K562 (cell line): Measurements from ENCODE around the gene HSPB1. TPM values are rescaled to one million over a fixed set of nuclear protein-coding genes. Genes with fewer than 3 reads are reported as not detected.

Experiments used
- ATAC-seq: fragments of 200-7000 bp; cut with Tn5 transposase; 3 replicates; pipeline ENCODE4 v1.9.1; 2020; ENCODE audit warnings: moderate library complexity
- BruUV-seq: library from RNA; stranded (reverse); fragments of 400-500 nt; replicated peaks from 2 replicates; lab custom pipeline; 2021; lab: Mats Ljungman, UMichigan
- CTCF ChIA-PET: fragments of 300-600 bp; formaldehyde crosslinking; extraction: SDS; loops from one replicate; lab custom pipeline; 2021; ENCODE audit warnings: low intra/inter-chr PET ratio; lab: Yijun Ruan, JAX
- POLR2A ChIA-PET: fragments of 300-600, 350-650 bp; sonication (Branson Sonifier 250); formaldehyde crosslinking; extraction: SDS; loops from one replicate; lab custom pipeline; 2021; ENCODE audit warnings: antibody characterized with exemption, inconsistent platforms; lab: Yijun Ruan, JAX
- DNase-seq, 4 experiments: peaks; one replicate each; pipeline versions ENCODE4 v3.0.0 to v3.0.0-alpha.2; 2011 to 2018; ENCODE audit warnings: low spot score in 3 of 4, mixed read lengths in 3 of 4; ENCODE audit errors: extremely low read depth in 1 of 4
- FAIRE-seq: peaks from 2 replicates; lab custom pipeline; 2011; peaks lifted over from hg19 to GRCh38; lab: Jason Lieb, UNC
- H2AFZ ChIP-seq: 2 replicates; pipeline ENCODE4 v1.6.0; 2011; ENCODE audit warnings: low read depth, low read length, control low read depth, inconsistent platforms
- H3K27ac ChIP-seq: fragments of 200-600 bp; 3 replicates; pipeline ENCODE4 v1.8.0; 2011; ENCODE audit warnings: low read depth, mild to moderate bottlenecking, control low read depth, inconsistent platforms, low read length, moderate library complexity, mixed read lengths; ENCODE audit errors: extremely low read depth
- H3K27me3 ChIP-seq, 2 experiments: fragments of 300-600 bp in 1 of 2; 2 replicates in 1 of 2; 3 replicates in 1 of 2; pipeline versions ENCODE4 v1.6.0 to v1.8.0; 2011; ENCODE audit warnings: inconsistent platforms in 2 of 2, low read length in 2 of 2, mild to moderate bottlenecking in 1 of 2, mixed read lengths in 1 of 2, moderate library complexity in 1 of 2; ENCODE audit not compliant: control insufficient read depth in 2 of 2, insufficient read depth in 2 of 2
- H3K36me3 ChIP-seq: fragments of 300-600 bp; 3 replicates; pipeline ENCODE4 v1.8.0; 2011; ENCODE audit warnings: mild to moderate bottlenecking, low read length, inconsistent platforms; ENCODE audit not compliant: control insufficient read depth, insufficient read depth
- H3K4me1 ChIP-seq, 2 experiments: fragments of 200-600 bp in 1 of 2; replicated peaks in 1 of 2; 2 replicates in 1 of 2; 3 replicates in 1 of 2; pipeline versions ENCODE4 v1.5.1 to v1.8.0; 2011; ENCODE audit warnings: inconsistent platforms in 2 of 2, low read length in 2 of 2, mild to moderate bottlenecking in 1 of 2, mixed read lengths in 1 of 2, moderate library complexity in 1 of 2; ENCODE audit not compliant: control insufficient read depth in 2 of 2, insufficient read depth in 2 of 2
- H3K4me2 ChIP-seq: 2 replicates; pipeline ENCODE4 v1.6.1; 2011; ENCODE audit warnings: low read length, control low read depth, inconsistent platforms, mixed read lengths; ENCODE audit not compliant: insufficient read depth
- H3K4me3 ChIP-seq: fragments of 200-600 bp; sonication (generic), shearing (Covaris generic); 2 replicates; pipeline ENCODE4 v1.5.1; 2016; ENCODE audit warnings: control low read depth, inconsistent platforms
- H3K79me2 ChIP-seq: fragments of 200-600 bp; 3 replicates; pipeline ENCODE4 v1.8.0; 2011; ENCODE audit warnings: low read length, inconsistent platforms; ENCODE audit not compliant: control insufficient read depth, insufficient read depth
- H3K9ac ChIP-seq, 2 experiments: 2 replicates each; pipeline versions ENCODE4 v1.6.0 to v1.6.1; 2011; ENCODE audit warnings: low read depth in 2 of 2, low read length in 2 of 2, control low read depth in 1 of 2, inconsistent platforms in 1 of 2, mild to moderate bottlenecking in 1 of 2, mixed read lengths in 1 of 2; ENCODE audit not compliant: insufficient read depth in 1 of 2
- H3K9me1 ChIP-seq: one replicate; pipeline ENCODE4 v1.6.0; 2011; ENCODE audit warnings: inconsistent platforms, mild to moderate bottlenecking, low read length, moderate library complexity; ENCODE audit not compliant: control insufficient read depth, insufficient read depth
- H3K9me3 ChIP-seq: replicated peaks from 2 replicates; pipeline ENCODE4 v1.5.1; 2011; ENCODE audit warnings: low read depth, low read length, inconsistent platforms; ENCODE audit not compliant: control insufficient read depth, insufficient read depth
- H4K20me1 ChIP-seq: replicated peaks from 2 replicates; pipeline ENCODE4 v1.6.1; 2011; ENCODE audit warnings: low read length, inconsistent platforms, mixed read lengths; ENCODE audit not compliant: control insufficient read depth, insufficient read depth
- CBX5 ChIP-seq: IDR thresholded peaks from 2 replicates; pipeline ENCODE4 v1.6.1; 2014; ENCODE audit warnings: low read depth, borderline replicate concordance
- KAT2B ChIP-seq: IDR thresholded peaks from one replicate; pipeline ENCODE4 v1.6.1; 2012; ENCODE audit warnings: low read depth, mild to moderate bottlenecking, control low read depth, inconsistent platforms, low read length, moderate library complexity
- NR3C1 ChIP-seq: sonication (generic); formaldehyde crosslinking; IDR thresholded peaks from 2 replicates; pipeline ENCODE4 v1.8.1; 2022; ENCODE audit warnings: missing genetic modification reagents
- TCF7L2 ChIP-seq: fragments of 150-350 bp; IDR thresholded peaks from 2 replicates; pipeline ENCODE4 v1.6.1; 2016; ENCODE audit warnings: low read depth, mild to moderate bottlenecking, low read length, moderate library complexity
- U2AF2 ChIP-seq: fragments of 200-400 bp; formaldehyde crosslinking; optimal IDR thresholded peaks from 2 replicates; pipeline ENCODE3; 2017; ENCODE audit warnings: low read depth, mild to moderate bottlenecking, low read length
- ZNF174 ChIP-seq: fragments of 250-450 bp; sonication (Bioruptor Pico); IDR thresholded peaks from 2 replicates; pipeline ENCODE4 v1.4.0; 2020; ENCODE audit warnings: mild to moderate bottlenecking
- ZNF311 ChIP-seq: fragments of 250-450 bp; sonication (Bioruptor Pico); IDR thresholded peaks from 2 replicates; pipeline ENCODE4 v1.4.0; 2020; ENCODE audit warnings: mild to moderate bottlenecking, moderate library complexity
- ZNF77 ChIP-seq: fragments of 250-450 bp; sonication (Bioruptor Pico); IDR thresholded peaks from 2 replicates; pipeline ENCODE4 v1.5.0; 2020
- WGBS: fragments of 100-300 bp; shearing (Covaris generic); methylation state at CpG from one replicate; pipeline ENCODE4 v1.1.6; 2016; ENCODE audit warnings: low coverage, mixed read lengths; ENCODE audit not compliant: insufficient coverage; ENCODE audit errors: missing lambda C conversion rate; 5-methylcytosine and 5-hydroxymethylcytosine counted together
- in situ Hi-C: fragments of 300-500 bp; cut with MboI; formaldehyde crosslinking; loops from 4 replicates; pipeline ENCODE4 v1.15.0; 2018; ENCODE audit warnings: inconsistent platforms, mixed read lengths
- intact Hi-C: fragments of 100-400 bp; cut with micrococcal nuclease; formaldehyde crosslinking; loops from 2 replicates; pipeline ENCODE4 v1.14.2; 2022
- polyA plus RNA-seq, 8 experiments: library from polyadenylated mRNA; depleted of rRNA in 4 of 8; stranded (reverse) in 5 of 8; unstranded in 3 of 8; fragments of >200 nt; fragmentation: Nextera tagmentation in 2 of 8; fragmentation: Illumina TruSeq in 1 of 8; extraction: Ambion mirVana in 2 of 8; extraction: Trizol in 1 of 8; gene quantifications; 2 replicates each; pipeline versions ENCODE4 v1.2.1 to v1.2.3, GENCODE V29; 2011 to 2014; ENCODE audit warnings: inconsistent platforms in 1 of 8, missing spikeins in 1 of 8
- total RNA-seq, 7 experiments: library from RNA; depleted of rRNA in 6 of 7; stranded (reverse); fragments of >200 nt in 6 of 7; fragmentation: Illumina TruSeq in 2 of 7; extraction: Trizol in 2 of 7; gene quantifications; 2 replicates each; pipeline versions ENCODE4 v1.2.1 to v1.2.3, GENCODE V29; 2011 to 2021; ENCODE audit warnings: low replicate concordance in 1 of 7
- TF ChIP-seq, protein P1 (sequence below): fragments of 250-450 bp; sonication (Bioruptor Pico); IDR thresholded peaks from 2 replicates; pipeline ENCODE4 v1.8.0; 2022; ENCODE audit warnings: moderate library complexity, mild to moderate bottlenecking, inconsistent platforms
- TF ChIP-seq, protein P2 (sequence below): sonication (generic); formaldehyde crosslinking; IDR thresholded peaks from 2 replicates; pipeline ENCODE4 v1.8.1; 2023; ENCODE audit warnings: missing genetic modification reagents, mild to moderate bottlenecking, borderline replicate concordance
- TF ChIP-seq, protein P3 (sequence below): fragments of 250-450 bp; sonication (Bioruptor Pico); IDR thresholded peaks from 2 replicates; pipeline ENCODE4 v1.5.0; 2022; ENCODE audit warnings: mild to moderate bottlenecking
- TF ChIP-seq, protein P4 (sequence below): fragments of 450-650 bp; IDR thresholded peaks from one replicate; pipeline ENCODE4 v1.6.1; 2018; ENCODE audit warnings: mild to moderate bottlenecking, moderate library complexity; ENCODE audit not compliant: partially characterized antibody

The HSPB1 gene
- total and polyA plus RNA-seq, 9 of the 15 experiments (the other 6 are each of a cell fraction or from before 2014, with no cell fraction given): 27.1 to 522 (median 138) TPM

DNA sequence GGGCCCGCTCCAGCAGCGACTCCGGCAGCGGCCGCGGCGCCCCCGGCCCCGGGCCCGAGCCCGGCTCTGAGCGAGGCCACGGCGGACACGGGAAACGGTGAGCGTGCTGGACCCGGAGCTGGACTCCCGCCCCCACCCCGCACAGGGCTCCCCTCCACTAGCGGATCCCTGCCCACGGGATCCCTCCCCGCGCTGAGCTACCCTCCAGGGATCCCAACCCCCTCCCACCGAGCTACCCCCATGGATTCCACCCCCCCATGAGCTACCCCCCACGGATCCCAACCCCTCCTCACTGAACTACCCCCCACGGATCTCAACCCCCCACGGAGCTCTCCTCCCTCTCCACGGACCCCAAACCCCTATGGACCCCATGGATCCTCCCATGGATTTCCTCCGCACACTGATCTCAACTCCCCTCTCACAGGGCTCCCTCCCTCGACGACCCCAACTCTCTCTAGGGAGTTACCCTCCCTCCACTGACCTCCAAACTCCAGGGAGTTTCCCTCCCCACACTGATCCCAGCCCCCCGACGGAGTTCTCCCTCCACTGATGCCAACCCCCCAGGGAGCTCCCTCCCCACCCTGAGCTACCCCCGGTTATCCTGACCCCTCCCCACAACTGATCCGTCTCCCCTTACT, 20.6 kb upstream of the HSPB1 start:
- Histone ChIP-seq H3K4me2 (no peak overlapping the region), H3K9me3 (no peaks in the 10 kb centered on the region), H3K27ac (no peak overlapping the region), H3K79me2 (no peaks in the 10 kb centered on the region), H3K27me3 (peaks cover 36 to 60% of the 10 kb centered on the region in 2 experiments; a peak in 4 of 5 replicates), H3K9me1 (no peaks in the 10 kb centered on the region), H3K9ac (peak overlapping the region in 1 of 2 experiments; percentile 87; a peak in 1 of 4 replicates), H3K36me3 (no peaks in the 10 kb centered on the region), H2AFZ (no peak overlapping the region), H3K4me3 (peak overlapping the region; percentile 41; the same call in 1 of the 2 replicates), H4K20me1 (no peaks in the 10 kb centered on the region), H3K4me1 (peaks cover 0 to 40% of the 10 kb centered on the region in 2 experiments; a peak in 3 of 5 replicates)
- TF ChIP-seq TCF7L2 (no peak), ZNF174 (CRISPR knock-in tag) (no peak), ZNF311 (CRISPR knock-in tag) (no peak), CBX5 (no peak), U2AF2 (no peak), ZNF77 (no peak), NR3C1 (CRISPR knock-in tag) (no peak), KAT2B (no peak)
- TF ChIP-seq, protein P1, sequence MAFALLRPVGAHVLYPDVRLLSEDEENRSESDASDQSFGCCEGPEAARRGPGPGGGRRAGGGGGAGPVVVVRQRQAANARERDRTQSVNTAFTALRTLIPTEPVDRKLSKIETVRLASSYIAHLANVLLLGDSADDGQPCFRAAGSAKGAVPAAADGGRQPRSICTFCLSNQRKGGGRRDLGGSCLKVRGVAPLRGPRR (CRISPR knock-in tag): no peak
- TF ChIP-seq, protein P2, sequence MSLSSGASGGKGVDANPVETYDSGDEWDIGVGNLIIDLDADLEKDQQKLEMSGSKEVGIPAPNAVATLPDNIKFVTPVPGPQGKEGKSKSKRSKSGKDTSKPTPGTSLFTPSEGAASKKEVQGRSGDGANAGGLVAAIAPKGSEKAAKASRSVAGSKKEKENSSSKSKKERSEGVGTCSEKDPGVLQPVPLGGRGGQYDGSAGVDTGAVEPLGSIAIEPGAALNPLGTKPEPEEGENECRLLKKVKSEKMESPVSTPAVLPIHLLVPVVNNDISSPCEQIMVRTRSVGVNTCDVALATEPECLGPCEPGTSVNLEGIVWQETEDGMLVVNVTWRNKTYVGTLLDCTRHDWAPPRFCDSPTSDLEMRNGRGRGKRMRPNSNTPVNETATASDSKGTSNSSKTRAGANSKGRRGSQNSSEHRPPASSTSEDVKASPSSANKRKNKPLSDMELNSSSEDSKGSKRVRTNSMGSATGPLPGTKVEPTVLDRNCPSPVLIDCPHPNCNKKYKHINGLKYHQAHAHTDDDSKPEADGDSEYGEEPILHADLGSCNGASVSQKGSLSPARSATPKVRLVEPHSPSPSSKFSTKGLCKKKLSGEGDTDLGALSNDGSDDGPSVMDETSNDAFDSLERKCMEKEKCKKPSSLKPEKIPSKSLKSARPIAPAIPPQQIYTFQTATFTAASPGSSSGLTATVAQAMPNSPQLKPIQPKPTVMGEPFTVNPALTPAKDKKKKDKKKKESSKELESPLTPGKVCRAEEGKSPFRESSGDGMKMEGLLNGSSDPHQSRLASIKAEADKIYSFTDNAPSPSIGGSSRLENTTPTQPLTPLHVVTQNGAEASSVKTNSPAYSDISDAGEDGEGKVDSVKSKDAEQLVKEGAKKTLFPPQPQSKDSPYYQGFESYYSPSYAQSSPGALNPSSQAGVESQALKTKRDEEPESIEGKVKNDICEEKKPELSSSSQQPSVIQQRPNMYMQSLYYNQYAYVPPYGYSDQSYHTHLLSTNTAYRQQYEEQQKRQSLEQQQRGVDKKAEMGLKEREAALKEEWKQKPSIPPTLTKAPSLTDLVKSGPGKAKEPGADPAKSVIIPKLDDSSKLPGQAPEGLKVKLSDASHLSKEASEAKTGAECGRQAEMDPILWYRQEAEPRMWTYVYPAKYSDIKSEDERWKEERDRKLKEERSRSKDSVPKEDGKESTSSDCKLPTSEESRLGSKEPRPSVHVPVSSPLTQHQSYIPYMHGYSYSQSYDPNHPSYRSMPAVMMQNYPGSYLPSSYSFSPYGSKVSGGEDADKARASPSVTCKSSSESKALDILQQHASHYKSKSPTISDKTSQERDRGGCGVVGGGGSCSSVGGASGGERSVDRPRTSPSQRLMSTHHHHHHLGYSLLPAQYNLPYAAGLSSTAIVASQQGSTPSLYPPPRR (CRISPR knock-in tag): no peak
- TF ChIP-seq, protein P3, sequence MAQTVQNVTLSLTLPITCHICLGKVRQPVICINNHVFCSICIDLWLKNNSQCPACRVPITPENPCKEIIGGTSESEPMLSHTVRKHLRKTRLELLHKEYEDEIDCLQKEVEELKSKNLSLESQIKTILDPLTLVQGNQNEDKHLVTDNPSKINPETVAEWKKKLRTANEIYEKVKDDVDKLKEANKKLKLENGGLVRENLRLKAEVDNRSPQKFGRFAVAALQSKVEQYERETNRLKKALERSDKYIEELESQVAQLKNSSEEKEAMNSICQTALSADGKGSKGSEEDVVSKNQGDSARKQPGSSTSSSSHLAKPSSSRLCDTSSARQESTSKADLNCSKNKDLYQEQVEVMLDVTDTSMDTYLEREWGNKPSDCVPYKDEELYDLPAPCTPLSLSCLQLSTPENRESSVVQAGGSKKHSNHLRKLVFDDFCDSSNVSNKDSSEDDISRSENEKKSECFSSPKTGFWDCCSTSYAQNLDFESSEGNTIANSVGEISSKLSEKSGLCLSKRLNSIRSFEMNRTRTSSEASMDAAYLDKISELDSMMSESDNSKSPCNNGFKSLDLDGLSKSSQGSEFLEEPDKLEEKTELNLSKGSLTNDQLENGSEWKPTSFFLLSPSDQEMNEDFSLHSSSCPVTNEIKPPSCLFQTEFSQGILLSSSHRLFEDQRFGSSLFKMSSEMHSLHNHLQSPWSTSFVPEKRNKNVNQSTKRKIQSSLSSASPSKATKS (CRISPR knock-in tag): no peak
- TF ChIP-seq, protein P4, sequence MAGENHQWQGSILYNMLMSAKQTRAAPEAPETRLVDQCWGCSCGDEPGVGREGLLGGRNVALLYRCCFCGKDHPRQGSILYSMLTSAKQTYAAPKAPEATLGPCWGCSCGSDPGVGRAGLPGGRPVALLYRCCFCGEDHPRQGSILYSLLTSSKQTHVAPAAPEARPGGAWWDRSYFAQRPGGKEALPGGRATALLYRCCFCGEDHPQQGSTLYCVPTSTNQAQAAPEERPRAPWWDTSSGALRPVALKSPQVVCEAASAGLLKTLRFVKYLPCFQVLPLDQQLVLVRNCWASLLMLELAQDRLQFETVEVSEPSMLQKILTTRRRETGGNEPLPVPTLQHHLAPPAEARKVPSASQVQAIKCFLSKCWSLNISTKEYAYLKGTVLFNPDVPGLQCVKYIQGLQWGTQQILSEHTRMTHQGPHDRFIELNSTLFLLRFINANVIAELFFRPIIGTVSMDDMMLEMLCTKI: no peak
- CTCF ChIA-PET: no interaction called here
- in situ Hi-C loops (no loop called here), intact Hi-C loops (no loop called here)
- BruUV-seq: no TSS peak
- 2% methylated on average over 7 of the region's 36 CpGs for WGBS
- POLR2A ChIA-PET: interaction anchor here (1.0 kb wide), 1 partner anchor 20 kb away, joined by 3 read pairs; the partner anchor contains the start of gene HSPB1
- ATAC-seq: no peak
- no peak for FAIRE-seq
- DNase-seq: no peak
